HG03064 (cell line): Measurements from ENCODE around the gene TESMIN.

ENCODE experiments used
- ATAC-seq: cut with Tn5 transposase; IDR thresholded peaks from one replicate; pipeline ENCODE4 v1.9.1; 2021; ENCODE audit warnings: low read depth; ENCODE audit not compliant: unreplicated experiment

The TESMIN gene

GRCh38 chr11:68664141-68664540 is 87.2 kb downstream of the TESMIN start:
- ATAC-seq: no peak

GRCh38 chr11:68663482-68664010 is 87.8 kb downstream of the TESMIN start:
- no peak for ATAC-seq

- ATAC-seq: no peak
Measured at GRCh38 chr11:68661697-68662603, 89.4 kb downstream of the TESMIN start.

GRCh38 chr11:68661014-68661413 is 90.3 kb downstream of the TESMIN start:
- no peak for ATAC-seq

GRCh38 chr11:68660066-68660810 is 91.1 kb downstream of the TESMIN start:
- ATAC-seq: no peak

GRCh38 chr11:68659158-68659921 is 92.0 kb downstream of the TESMIN start:
- ATAC-seq: no peak

GRCh38 chr11:68658661-68659060 is 92.7 kb downstream of the TESMIN start:
- no peak for ATAC-seq

GRCh38 chr11:68658097-68658496 is 93.2 kb downstream of the TESMIN start:
- ATAC-seq: no peak
